Measurements from ENCODE around the gene GCA. TPM values are rescaled to one million over a fixed set of nuclear protein-coding genes. Genes with fewer than 3 reads are reported as not detected.

GCA gene
- total RNA-seq, 1 experiment from 2014 or later: 18.8 TPM

- no peaks in the 10 kb centered on the region for H3K36me3 ChIP-seq (ENCODE audit: control insufficient read depth in 1 of 2, insufficient read depth in 2 of 2, low read length in 2 of 2)
- H3K9me2 ChIP-seq (ENCODE audit: insufficient read depth): no peaks in the 10 kb centered on the region; the same call in 1 of the 2 replicates
- no peaks in the 10 kb centered on the region for H3K9me3 ChIP-seq (ENCODE audit: control insufficient read depth in 1 of 2, insufficient read depth in 1 of 2, low read depth in 1 of 2, low read length in 2 of 2)
- peaks cover 3 to 13% of the 10 kb centered on the region in 2 experiments; a peak in 3 of 4 replicates for H3K4me1 ChIP-seq (ENCODE audit: control insufficient read depth in 1 of 2, insufficient read depth in 2 of 2, low read length in 2 of 2)
- H2AFZ ChIP-seq (ENCODE audit: low read depth, low read length, poor library complexity, severe bottlenecking): no peak overlapping the region
- H3K27ac ChIP-seq (ENCODE audit: low read depth, low read length): no peak overlapping the region
- RAD21 ChIA-PET (ENCODE audit: low non-redundant PET in 1 of 2, low total read pairs in 2 of 2, uncharacterized antibody in 2 of 2, unreplicated experiment in 2 of 2): no interaction called here
- no TSS peak for BruUV-seq (replicated peaks)
- H4K20me1 ChIP-seq (ENCODE audit: insufficient read depth): no peaks in the 10 kb centered on the region; the same call in 1 of the 2 replicates
- H3K27me3 ChIP-seq (ENCODE audit: insufficient read depth, low read length): no peaks in the 10 kb centered on the region
- POLR2A ChIA-PET: interaction anchor here (1.5 kb wide), 1 partner anchor 24 kb away, joined by 3 read pairs; no protein-coding TSS in a partner anchor
- TF ChIP-seq TCF7L2 (IDR thresholded peaks at IDR 0.05; ENCODE audit: borderline replicate concordance, extremely low read depth, insufficient read depth, insufficient read length): no peak
- no peak for TF ChIP-seq ELF1 (IDR thresholded peaks at IDR 0.05; ENCODE audit: borderline replicate concordance, low read depth)
- no peak for TF ChIP-seq YY1 (IDR thresholded peaks at IDR 0.05; ENCODE audit: extremely low read depth, insufficient replicate concordance, low read depth, low read length)
- no peak for TF ChIP-seq ZNF274 (IDR thresholded peaks at IDR 0.05; ENCODE audit: low read depth, low read length)
- TF ChIP-seq ATF3 (IDR thresholded peaks at IDR 0.05): no peak
- no peak for TF ChIP-seq MAX (IDR thresholded peaks at IDR 0.05)
- TF ChIP-seq EGR1 (IDR thresholded peaks at IDR 0.05; ENCODE audit: low read depth): no peak
- TF ChIP-seq SRF (IDR thresholded peaks at IDR 0.05; ENCODE audit: low read depth): no peak
- no peak for TF ChIP-seq ZFX (IDR thresholded peaks at IDR 0.05)
- no peak for TF ChIP-seq RAD21 (IDR thresholded peaks at IDR 0.05; ENCODE audit: low read depth)
- TF ChIP-seq EZH2phosphoT487 (IDR thresholded peaks at IDR 0.05; ENCODE audit: borderline replicate concordance): no peak
- TF ChIP-seq POLR2AphosphoS5 (IDR thresholded peaks at IDR 0.05; ENCODE audit: low read depth, low read length): no peak
- no peak for TF ChIP-seq POLR2A (IDR thresholded peaks at IDR 0.05; ENCODE audit: borderline replicate concordance, extremely low read depth, insufficient read depth, insufficient read length)
- TF ChIP-seq SP1 (IDR thresholded peaks at IDR 0.05; ENCODE audit: low read depth): no peak
- no peak for TF ChIP-seq CBX3 (IDR thresholded peaks at IDR 0.05; ENCODE audit: low read depth)
- H3K4me2 ChIP-seq (ENCODE audit: low read length): peak overlapping the region; percentile 92
- no peak for DNase-seq (ENCODE audit: low read depth, low spot score)
- no peak overlapping the region for H3K4me3 ChIP-seq (replicated peaks in 1 of 2; ENCODE audit: low read depth in 1 of 2, low read length in 2 of 2)
- peaks cover 9% of the 10 kb centered on the region for H3K79me2 ChIP-seq (ENCODE audit: insufficient read depth, low read length)
- H3K9ac ChIP-seq (ENCODE audit: low read length): no peak overlapping the region
- CTCF ChIA-PET: interaction anchor here (2.1 kb wide), 1 partner anchor 9 kb away, joined by 7 read pairs; no protein-coding TSS in a partner anchor
- ATAC-seq: no peak
- intact Hi-C loops (cut with micrococcal nuclease): no loop called here
Observed at GRCh38 chr2:162342841-162343240, 1.1 kb upstream of the GCA start.
